Mononuclear cell (primary cell): ENCODE results near the gene LINGO3. TPM values are rescaled to one million over a fixed set of nuclear protein-coding genes. Genes with fewer than 3 reads are reported as not detected.

Experiments used
- H3K27me3 ChIP-seq: 2 replicates; pipeline ENCODE4 v1.6.0; 2011; ENCODE audit warnings: low read length, control low read depth; ENCODE audit not compliant: insufficient read depth
- H3K4me1 ChIP-seq: 2 replicates; pipeline ENCODE4 v1.5.1; 2011; ENCODE audit warnings: mild to moderate bottlenecking, low read length, control low read depth; ENCODE audit not compliant: insufficient read depth
- H3K4me3 ChIP-seq: 2 replicates; pipeline ENCODE4 v1.5.1; 2011; ENCODE audit warnings: mild to moderate bottlenecking, low read length, moderate library complexity
- H3K9me3 ChIP-seq: 2 replicates; pipeline ENCODE4 v1.5.1; 2011; ENCODE audit warnings: low read depth, mild to moderate bottlenecking, control low read depth, low read length
- total RNA-seq: library from RNA; depleted of rRNA; stranded (reverse); fragments of >200 nt; gene quantifications from one replicate; pipeline ENCODE4 v1.2.3, GENCODE V29; 2012

The LINGO3 gene
- total RNA-seq, 1 donor: 0.52 TPM

DNA sequence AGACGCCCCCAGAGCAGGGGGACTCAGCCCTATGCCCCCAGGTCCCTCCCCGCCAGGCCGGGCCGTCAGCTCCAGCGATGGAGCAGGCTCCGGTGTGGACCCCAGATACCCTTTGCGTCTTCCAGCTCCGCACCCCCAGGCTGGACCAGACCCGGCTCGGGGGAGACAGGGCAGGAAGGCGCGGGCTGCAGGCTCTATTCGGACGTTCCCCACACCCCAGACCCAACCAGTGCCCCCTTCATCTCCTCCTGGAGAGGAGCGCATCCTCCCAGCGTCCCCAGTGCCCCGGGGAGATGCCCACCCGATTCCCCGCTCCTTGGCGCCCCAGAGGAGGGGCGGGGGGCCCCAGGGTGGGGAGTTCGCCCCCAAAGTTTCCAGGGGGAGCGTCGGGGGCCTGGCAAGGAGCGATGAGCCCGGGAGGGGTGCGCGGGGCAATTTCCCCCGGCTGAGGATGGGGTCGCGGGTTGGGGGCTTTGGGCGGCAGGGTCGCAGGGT lies 389 bp downstream of the LINGO3 start:
- Histone ChIP-seq H3K9me3 (no peaks in the 10 kb centered on the region), H3K4me1 (peaks cover 23% of the 10 kb centered on the region), H3K4me3 (no peak overlapping the region), H3K27me3 (peaks cover 54% of the 10 kb centered on the region)

DNA sequence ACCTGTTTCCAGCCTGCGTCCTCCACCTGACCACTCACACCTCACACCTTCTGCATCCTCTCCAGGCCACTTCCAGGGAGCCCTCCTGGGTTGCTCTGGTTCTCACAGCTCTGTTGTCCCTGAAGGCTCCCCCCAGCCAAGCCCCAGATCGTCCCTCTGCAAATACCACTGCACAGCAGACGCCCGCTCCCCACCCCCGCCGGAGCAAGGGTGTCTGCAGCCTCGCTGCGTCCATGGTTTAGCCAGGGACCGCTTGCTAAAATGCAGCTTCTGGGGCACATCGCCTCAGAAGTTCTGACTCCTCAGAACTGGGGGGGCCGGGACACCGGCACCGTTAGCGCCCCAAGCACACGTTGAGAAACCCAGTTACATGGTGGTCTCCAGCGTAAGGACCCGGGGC lies 983 bp downstream of the LINGO3 start:
- Histone ChIP-seq H3K9me3 (no peaks in the 10 kb centered on the region), H3K27me3 (peaks cover 53% of the 10 kb centered on the region), H3K4me3 (no peak overlapping the region), H3K4me1 (peaks cover 26% of the 10 kb centered on the region)

DNA sequence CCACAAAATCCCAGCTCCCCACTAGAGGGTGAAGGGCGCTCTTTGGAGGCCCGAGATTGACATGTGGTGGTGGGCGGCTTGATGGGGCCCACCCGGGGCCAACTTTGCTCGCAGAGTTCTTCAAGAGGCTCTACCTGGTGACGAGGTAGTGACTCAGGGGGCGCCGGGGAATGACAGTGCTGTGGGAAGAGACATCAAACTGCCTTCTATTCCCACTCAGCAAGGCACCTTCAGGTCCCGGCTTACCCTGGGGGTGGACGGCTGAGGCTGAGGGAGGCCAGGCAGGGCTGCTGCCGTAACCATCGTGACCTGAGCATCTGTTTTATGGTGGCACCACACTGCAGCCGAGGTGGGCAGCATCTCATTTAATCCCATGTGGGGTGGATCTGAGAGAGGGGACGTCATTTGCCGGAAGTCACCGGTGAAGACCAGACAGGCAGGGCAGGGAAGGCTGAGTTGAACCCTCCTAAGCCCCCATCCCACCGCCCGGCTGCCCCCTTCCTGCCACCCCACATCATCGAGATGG lies 1.6 kb downstream of the LINGO3 start:
- Histone ChIP-seq H3K9me3 (no peaks in the 10 kb centered on the region), H3K4me1 (peaks cover 28% of the 10 kb centered on the region), H3K27me3 (peaks cover 53% of the 10 kb centered on the region), H3K4me3 (no peak overlapping the region)

DNA sequence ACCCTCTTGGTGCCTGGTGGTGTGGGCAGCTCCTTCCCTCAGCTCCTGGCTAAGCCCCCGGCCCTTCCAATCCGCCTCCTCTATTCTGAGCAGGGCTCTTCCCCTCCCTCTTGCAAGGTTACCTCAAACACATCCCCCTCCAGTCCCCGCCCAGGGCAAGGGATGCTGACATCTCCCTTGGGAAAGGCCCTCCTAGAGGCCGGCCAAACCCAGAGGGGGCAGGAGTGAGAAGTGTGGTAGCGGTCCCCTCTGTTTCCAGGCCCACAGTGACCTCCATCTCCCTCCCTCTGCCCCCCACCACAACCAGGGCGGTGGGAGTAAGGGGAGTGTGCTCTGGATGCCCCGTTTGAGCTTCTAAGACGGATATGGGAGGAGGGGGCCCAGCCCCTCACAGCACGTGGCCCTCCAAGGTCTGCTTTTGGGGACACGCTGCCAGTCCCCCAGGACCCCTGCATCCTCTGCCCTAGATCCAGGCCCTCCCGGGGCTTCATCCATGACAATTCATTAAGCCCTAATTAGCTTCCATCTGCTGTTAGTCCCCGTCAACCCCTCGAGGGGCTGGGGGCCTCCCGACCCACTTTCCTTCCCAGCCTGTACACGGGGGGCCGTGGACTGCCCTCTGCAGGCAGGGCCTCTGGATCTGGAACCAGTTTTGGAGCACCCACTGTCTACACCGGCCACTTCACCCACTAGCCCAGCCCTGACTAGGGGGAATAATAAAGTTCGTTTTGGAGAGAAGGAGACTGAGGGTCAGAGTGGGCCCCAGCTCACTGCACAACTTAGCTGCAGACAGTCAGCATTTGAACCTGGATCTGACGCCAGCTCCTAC lies 2.3 kb downstream of the LINGO3 start:
- H3K9me3 ChIP-seq: no peaks in the 10 kb centered on the region
- peaks cover 53% of the 10 kb centered on the region for H3K27me3 ChIP-seq
- H3K4me3 ChIP-seq: no peak overlapping the region
- peaks cover 35% of the 10 kb centered on the region for H3K4me1 ChIP-seq

DNA sequence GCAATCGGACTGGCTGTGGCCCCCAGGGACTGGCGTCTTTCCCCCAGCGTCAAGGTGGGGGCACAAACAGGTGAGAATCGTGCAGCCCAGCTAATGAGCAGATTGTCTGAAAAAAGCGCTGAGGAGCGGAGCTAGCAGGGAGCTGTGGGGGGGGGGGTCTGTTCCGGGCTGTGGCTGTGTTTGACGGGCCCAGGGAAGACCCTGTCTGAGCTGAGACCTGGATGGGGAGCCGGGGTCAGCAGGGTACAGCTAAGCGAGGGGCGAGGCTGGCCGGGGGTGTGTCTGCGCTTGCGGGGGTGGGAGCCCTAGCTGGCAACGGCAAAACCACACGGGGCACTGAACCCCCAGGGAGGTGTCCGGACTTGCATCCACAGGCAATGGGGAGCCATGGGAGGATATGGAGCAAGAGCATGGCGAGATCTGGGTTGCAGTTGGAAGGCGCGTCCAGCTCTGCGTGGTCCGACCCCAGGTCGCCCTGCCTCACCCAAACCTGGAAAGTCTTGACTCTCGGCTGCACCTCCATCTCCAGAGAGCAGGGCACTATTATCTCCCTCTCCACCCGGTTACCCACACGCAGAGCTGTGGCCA lies 4.6 kb downstream of the LINGO3 start:
- H3K4me3 ChIP-seq: no peak overlapping the region
- peaks cover 37% of the 10 kb centered on the region for H3K27me3 ChIP-seq
- no peaks in the 10 kb centered on the region for H3K9me3 ChIP-seq
- H3K4me1 ChIP-seq: peaks cover 38% of the 10 kb centered on the region

DNA sequence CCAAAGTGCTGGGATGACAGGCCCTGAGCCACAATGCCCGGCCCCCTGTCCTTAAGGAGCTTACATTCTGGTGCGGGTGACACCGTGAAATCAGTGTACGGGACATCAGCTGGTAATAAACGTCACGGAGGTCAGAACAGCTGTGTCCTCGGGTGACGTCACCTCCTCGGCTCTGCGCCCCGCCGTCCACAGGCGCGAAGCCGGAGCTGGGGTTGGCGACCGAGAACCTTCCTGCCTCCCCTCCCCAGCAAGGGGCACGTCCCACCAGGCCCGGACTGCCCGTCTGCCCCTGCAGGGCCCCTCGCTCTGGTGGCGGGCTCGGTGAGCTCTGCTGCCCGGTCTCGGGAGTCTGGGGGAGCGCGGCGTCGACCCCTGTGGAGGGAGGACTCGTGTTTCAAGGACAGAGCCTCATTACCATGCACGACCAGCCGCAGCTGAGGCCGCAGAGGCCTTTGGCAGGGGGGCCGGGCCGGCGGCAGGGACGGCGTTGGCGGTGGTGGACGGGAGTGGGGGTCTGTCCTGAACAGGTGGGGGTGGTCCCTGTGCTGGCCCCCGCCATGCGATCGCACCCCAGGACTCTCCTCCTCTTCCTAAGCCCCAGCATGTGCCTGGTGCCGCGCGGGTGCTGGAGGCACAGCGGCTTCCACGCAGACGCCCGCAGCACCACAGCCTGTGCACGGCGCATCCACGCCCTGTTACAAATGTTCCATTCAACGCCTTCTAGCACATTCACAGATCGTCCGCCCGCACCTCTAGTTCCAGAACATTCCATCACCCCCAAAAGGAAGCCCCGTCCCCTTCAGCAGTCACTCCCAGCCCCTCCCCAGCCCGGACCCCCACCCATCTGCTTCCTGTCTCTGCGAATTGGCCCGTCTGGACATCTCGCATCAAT lies 5.4 kb downstream of the LINGO3 start:
- H3K27me3 ChIP-seq: peaks cover 33% of the 10 kb centered on the region
- H3K4me1 ChIP-seq: peaks cover 36% of the 10 kb centered on the region
- no peaks in the 10 kb centered on the region for H3K9me3 ChIP-seq
- H3K4me3 ChIP-seq: no peak overlapping the region

DNA sequence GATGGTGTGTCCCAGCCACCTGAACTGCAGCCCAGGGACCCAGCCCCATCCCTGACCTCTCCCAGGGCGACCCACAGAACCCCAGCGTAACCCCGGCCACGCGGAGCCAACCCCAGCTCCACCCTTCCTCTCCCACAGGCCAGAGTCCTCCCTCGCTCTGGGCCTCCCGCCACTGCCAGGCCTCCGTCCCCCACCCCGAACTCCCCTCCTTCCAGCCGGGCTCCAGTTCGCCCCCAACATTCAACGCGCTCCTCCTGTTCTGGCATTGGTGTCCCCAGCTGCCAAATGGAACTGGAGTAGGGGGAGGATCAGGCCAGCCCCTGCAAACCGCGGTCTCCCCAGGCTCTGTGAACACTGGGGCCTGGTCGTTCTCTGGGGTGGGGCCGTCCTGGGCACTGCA lies 7.4 kb downstream of the LINGO3 start:
- Histone ChIP-seq H3K4me1 (peaks cover 39% of the 10 kb centered on the region), H3K9me3 (no peaks in the 10 kb centered on the region), H3K4me3 (no peak overlapping the region), H3K27me3 (peaks cover 16% of the 10 kb centered on the region)

DNA sequence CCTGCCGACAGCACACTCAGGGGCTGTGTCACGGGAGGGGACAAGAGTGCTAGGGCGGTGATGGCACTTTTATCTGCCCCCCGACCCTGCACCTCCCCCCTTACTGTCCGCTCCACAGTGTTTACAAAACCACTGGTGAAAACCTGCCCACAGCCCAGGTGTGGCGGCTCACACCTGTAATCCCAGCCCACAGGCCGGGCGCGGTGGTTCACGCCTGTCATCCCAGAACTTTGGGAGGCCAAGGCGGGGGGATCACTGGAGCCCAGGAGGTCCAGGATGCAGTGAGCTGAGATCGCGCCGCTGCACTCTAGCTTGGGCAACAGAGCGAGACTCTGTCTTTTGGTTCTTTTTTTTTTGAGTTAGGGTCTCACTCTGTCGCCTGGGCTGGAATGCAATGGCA lies 11.8 kb downstream of the LINGO3 start:
- Histone ChIP-seq H3K9me3 (no peaks in the 10 kb centered on the region), H3K4me1 (peaks cover 46% of the 10 kb centered on the region), H3K27me3 (no peaks in the 10 kb centered on the region), H3K4me3 (no peak overlapping the region)

DNA sequence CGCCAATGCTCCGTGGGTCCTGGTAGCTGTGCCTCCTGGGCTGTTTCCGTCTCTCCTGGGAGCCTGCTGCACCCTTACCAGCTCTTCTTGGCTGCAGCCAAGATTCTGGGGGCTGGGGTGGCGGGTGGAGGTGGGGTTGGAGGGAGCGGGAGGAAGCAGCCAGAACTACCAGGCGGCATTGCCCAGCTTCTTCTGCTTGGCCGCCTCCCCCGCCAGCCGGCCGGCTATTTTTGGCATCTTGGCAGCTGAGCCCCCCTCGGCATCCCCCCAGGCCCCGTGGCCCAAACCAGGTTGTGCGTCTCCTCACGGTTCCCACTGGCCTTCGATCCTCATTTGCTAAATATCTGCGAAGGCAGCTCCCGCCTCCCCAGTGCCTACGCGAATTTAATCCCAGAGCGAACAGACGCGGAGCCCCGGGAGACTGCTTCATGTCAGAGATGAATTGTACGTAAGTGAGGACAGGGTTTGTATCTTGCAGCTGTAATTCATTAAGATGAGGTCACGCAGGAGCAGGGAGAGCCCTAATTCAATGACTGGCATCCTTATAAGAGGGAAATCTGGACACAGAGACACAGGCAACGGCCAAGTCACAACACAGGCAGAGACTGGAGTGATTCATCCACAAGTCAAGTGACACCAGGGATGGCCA lies 13.1 kb downstream of the LINGO3 start:
- no peak overlapping the region for H3K4me3 ChIP-seq
- H3K9me3 ChIP-seq: no peaks in the 10 kb centered on the region
- H3K27me3 ChIP-seq: no peaks in the 10 kb centered on the region
- H3K4me1 ChIP-seq: peaks cover 42% of the 10 kb centered on the region

DNA sequence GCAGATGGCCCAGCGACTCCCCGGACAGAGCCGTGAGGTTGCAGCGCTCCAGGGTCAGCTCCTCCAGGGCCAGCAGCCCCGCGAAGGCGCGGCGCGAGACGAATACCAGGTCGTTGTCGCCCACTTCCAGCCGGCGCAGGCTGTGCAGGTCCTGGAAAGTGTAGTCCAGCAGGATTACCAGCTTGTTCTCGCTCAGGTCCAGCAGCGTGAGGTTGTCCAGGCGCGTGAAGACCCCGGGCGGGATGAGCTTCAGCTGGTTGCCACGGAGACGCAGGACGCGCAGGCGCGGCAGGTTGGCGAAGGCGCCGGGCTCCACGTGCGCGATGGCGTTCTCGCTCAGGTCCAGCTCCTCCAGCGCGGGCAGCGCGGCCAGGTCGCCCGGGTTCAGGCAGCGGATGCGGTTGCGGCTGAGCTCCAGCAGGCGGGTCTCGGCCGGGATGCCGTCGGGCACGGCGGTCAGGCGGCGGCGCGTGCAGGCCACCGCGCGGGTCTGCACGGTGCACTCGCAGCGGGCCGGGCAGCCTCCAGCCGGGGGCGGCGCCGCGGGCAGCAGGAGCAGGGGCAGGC lies 16.7 kb downstream of the LINGO3 start:
- no peaks in the 10 kb centered on the region for H3K9me3 ChIP-seq
- no peaks in the 10 kb centered on the region for H3K27me3 ChIP-seq
- peaks cover 73% of the 10 kb centered on the region for H3K4me1 ChIP-seq
- peak overlapping the region; percentile 55 for H3K4me3 ChIP-seq

DNA sequence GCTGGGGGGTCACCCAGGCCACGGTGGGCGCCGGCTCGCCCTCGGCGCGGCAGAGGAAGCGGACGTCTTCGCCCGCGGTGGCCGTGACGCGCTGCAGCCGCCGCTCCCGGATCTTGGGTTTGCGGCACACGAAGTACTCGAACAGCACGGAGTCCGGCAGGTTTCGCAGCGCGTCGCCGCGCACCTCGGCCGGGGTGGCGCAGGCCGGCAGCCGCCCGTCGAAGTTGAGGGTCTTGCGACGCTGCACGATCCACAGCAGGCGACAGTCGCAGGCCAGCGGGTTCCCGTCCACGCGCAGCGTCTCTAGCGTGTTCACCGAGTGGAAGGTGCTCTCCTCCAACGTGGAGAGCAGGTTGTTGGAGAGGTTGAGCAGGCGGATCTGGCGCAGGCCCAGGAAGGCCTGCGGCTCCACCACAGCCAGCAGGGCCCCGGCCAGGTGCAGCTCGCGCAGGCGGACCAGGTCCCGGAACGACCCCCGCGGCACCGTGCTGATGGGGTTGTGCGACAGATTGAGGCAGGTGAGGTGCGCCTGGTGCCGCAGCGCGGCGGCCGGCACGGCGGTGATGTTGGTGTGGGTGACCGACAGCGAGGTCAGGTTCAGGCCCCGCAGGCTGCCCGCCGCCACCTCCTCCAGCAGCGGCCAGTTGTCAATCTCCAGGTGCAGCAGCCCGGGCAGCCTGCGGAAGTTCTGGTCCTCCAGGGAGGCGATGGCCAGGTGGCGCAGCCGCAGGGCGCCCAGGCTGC lies 17.3 kb downstream of the LINGO3 start:
- Histone ChIP-seq H3K4me1 (peaks cover 71% of the 10 kb centered on the region), H3K4me3 (peak overlapping the region; percentile 55)

DNA sequence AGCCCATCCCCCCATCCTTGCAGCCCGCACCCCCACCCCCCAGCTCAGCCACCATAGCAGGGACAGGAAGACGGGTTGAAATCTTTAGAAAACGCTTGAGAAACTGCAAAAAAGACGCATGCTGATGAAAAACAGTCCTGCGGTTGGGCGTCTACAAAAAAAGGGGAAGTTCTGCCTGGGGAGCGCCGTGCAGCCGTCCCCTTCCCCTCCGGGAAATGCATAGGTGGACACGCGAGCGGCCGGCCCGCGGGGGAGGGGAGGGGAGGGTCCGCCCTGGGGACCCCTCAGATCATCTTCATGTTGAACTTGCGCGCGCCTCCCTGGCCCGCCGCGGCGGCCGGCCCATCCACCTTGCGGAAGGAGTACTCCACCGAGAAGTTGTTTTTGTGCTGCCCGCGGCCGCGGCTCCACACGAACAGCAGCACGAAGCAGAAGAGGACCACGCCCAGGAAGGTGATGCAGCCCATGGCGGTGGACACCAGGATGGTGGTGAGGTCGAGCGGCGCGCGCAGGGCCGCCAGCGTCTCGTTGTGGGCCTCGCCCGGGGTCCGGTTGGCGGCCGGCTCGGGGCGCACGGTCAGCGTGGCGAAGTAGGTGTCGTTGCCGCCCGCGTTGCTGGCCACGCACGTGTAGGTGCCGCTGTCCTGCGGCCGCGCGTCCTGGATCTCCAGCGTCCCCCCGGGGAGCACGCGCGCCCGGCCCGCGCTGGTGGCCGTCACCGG lies 18.1 kb downstream of the LINGO3 start:
- no peaks in the 10 kb centered on the region for H3K9me3 ChIP-seq
- peaks cover 67% of the 10 kb centered on the region for H3K4me1 ChIP-seq
- peak overlapping the region; percentile 55 for H3K4me3 ChIP-seq
- H3K27me3 ChIP-seq: no peaks in the 10 kb centered on the region

More for the DNA sequence above, 17.3 kb downstream of the LINGO3 start:
- no peaks in the 10 kb centered on the region for H3K27me3 ChIP-seq
- H3K9me3 ChIP-seq: no peaks in the 10 kb centered on the region
